Epidermal melanocyte (primary cell): ENCODE results near the gene UBAC2.

Experiments
- DNase-seq: peaks from one replicate; pipeline ENCODE4 v3.0.0; 2011; ENCODE audit warnings: low spot score; ENCODE audit not compliant: insufficient read length

UBAC2 gene

DNA sequence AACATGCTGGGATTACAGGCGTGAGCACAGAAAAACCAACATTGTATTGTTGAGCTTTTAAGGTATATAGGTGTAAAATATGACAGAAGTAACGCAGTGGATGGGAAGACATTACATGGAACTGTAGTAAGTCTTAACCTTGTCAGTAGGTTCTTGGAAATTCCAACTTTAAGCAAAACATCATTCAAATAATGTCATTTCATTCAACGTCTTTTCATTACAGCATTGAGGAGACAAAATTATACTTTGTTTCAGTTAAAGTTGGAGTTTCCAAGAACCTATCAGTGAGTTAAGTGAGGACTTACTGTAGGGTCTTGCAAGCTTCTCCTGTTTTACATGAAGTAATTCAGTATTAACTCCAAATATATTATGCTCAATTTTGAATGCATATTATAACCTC is 133.6 kb downstream of the UBAC2 start:
- DNase-seq = no peak

DNA sequence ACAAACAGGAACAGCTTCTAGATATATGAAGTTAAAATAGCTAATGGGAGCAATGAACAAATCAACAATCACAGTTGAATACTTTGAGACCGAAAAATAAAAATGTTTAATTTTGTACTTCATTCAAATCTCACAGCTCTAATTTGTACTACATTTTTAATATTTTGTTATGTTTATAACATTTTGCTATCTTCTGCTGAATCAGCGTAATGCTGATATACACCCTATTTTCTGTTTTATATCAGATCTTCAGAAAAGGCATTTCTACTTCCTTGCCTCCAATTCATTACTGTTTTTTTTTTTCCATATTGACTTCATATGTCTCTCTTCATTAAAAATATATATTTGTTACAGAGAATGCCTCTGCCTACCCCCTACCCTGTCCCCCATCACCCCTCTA is 134.4 kb downstream of the UBAC2 start:
- DNase-seq = no peak

DNA sequence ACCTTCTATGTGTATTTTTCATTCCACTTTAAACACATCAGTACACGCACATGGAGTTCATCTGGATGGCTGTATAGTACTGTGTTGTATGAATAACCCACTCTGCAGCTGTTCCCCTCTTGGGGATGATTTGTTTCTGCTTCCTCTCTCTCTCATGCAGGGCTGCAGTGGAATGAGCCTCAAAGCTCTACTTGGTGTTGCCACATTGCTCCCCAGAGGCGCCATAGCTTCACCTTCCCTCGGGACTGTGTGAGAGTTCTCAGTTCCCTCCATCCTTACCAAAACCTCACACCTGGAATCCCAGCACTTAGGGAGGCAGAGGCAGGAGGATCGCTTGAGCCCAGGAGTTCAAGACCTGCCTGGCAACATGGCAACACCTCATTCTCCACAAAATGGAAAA is 134.9 kb downstream of the UBAC2 start:
- DNase-seq = no peak

DNA sequence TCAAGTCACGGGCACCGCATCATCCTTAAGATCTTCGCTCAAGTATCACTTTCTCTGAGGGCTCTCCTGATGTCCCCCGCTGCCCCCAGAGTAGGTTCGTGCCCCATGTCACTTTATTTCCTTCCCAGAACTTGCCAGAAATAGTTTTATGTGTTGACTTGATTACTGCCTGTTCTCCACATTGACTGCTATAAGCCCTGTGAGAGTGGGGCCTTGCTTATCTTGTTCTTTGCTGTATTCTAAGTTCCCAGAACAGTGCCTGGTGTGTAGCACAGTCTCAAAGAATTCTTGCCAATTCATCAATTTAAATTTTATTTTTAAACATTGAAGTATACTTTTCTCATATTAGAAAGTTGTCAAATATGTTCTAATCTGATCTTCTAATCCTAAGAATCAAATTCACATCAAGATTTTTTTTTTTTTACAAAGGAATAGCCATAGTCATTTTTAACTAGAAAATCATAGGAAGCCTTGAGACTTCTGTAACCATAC is 138.6 kb downstream of the UBAC2 start:
- DNase-seq = no peak

DNA sequence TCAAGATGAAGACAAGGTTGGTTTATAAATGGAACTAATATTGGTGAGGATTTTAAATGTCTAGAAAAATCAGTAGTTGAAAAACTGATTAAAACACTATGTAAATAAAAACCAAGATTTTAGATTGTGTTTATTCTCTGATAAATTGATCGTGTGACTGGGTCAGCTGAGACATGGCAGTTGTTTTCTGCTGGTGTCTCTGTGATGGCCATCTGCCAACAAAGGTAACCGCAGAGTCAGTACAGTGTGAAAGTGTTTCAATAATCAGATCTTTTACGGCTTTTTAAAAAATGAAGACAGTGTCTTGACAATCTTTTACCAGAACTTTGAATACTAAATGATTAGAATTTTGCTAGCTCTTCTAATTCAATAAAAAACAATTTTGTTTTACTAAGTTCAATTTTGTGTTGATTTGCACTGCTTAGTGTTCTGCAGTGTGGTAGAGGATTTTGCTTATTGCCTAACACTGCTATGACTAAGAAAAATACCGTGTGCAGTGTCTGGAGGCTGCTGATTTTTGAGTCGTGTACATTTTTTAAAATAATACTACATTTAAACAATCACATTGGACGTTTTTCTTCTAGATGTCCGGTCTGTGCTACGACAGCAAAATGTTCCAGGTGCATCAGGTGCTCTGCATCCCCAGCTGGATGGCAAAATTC is 139.2 kb downstream of the UBAC2 start:
- no peak for DNase-seq

DNA sequence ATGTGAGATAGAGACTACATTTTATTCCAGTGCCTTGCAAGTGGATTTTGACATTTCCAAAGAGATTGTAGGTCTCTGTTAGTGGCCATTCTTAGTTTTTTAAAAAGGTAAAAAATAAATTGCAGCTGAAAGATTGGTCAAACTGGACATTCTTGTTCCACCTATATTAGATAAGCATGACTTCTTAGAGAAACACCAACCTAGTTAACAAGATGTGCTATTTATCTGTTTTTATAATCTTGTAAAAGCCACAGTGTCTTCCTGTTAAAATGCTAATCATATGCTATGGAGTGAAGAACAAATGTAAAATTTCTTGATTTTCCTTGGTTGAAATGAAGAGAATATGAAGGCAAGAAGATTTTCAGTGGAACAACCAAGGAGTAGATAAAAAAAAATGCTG is 140.0 kb downstream of the UBAC2 start:
- no peak for DNase-seq

DNA sequence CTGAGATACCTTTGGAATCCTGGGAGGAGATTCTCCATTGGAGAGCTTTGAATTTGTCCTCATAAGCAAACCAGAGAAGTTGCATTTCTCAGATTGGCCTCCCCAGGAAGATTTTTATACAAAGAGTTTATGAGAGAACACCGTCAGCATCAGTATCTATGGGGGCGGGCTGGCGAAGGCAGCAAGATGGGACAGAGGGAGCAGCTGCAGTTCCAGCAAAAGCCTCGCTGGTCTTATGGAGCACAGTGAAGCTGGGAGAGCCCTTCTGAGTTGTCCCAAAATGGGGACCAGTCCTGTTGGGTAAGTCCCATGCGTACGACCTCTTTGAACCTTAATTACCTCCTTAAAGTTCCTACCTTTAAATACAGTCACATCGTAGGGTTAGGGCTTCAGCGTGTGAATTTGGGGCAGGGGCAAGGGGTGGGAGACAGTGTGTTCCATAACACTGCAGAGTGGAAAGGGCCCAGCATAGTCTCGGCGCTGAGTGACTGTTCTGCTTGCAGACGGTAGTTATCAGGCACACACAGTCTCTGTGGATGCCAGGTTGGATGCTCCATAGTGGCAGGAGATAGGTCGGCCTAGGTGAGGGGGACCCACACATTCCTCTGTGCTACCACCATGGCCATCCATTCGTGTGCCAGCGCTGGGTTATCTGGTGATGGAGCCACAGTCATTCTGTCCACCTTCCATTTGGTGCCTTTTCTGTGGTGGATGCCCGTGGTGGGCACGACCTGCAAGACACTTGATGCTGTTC is 141.5 kb downstream of the UBAC2 start:
- no peak for DNase-seq

DNA sequence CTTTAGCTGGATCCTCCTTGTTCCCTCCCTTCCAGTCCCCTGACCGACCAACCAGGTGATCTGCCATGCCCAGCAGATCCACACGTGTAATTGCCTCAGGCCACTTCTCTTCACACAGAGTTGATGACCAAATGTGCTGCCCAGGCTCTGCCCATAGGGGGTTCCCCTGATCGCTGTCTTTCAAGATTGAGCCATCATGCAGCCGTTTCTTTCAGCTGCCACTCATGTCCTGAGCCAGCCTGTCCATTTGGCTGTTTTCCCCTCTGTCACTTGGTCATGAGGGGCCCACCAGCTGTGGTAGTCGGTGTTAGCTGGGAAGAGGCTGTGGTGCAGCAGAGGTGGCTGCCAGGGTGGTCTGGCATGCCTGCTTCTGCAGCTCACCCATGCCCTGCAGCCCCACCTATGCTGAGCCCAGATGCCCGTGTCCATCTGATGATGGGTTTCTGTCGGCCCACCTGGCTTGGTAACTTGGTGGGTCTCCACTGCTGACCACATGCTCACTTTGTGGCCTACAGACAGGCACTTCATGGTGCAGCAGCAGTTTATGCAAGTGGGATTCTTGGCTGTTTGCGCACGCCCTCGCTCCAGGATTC is 142.2 kb downstream of the UBAC2 start:
- no peak for DNase-seq

DNA sequence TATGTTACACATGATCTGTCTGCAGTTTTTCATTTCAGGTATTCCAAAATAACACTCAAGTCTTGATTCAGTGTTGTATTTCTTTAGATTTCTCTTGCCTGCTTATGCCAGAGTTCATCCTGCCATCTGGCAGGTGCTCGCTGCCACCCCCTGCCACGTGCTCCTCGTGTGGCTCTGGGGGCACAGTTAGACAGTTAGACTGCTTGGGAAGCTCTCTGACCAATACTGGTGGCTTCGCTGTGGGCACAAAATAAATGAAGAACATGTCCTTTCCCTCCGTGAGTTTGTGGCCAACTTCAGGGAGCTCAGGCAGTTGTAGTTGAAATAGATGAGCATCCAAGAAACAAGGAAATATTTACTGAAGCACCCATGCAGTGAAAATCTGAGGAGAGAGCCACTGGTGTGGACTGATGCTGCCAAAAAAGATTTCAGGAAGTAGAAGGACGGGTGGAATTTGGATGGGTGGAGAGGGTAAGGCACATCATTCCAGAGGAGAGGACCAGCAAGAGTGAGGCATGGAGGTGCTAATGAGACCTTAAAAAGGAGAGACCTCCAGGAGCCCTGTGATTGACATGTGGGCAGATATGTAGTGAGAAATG is 144.1 kb downstream of the UBAC2 start:
- DNase-seq = no peak

DNA sequence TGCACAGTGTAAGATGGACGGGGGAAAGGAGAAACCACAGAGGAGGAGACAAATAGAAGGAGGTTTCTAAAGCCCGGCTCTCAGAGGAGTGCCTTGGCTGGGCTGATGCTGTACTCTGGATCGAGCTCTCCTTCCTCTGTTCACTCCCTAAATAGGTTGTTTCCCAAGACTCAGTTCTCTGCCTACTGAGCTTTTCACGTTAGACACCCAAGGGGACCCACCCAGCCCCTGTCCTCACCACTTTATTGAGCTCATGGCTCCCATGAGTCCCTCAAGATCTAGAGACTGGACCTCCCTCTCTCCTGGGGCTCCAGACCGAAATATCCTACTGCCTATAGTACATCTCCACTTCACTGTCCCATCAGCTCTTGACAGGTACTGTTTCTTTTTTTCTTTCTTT is 144.7 kb downstream of the UBAC2 start:
- no peak for DNase-seq

DNA sequence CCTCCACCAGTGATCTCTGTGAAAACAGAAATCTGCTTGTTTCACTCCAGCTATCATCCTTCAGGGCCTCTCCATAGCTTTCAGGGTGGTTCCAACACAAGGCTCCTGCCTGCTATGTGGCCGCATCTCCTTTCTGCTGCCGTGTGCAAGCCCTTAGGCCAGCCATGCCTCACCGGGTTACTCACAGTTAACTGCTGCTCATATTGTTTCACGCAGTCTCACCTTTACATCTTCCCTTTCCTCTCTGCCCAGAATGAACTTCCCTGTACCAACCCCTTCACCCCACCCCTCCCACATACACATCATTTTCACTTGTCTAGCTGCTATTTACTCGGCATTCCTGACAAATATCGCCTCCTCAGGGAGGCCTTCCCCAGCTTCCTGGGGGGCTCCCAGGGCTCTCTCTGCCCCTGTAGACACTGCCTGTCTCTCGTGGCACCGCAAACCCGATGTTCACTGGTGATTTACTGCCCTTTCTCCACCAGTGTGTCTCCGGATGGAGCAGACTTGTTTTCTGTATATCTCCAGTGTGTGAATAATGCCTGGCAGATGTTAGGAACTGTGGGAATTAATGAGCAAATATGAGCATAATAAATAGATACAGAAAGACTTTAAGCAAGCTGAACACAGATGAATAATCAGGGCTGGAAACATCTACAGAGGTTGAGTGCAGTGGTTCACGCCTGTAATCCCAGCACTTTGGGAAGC is 145.8 kb downstream of the UBAC2 start:
- no peak for DNase-seq

DNA sequence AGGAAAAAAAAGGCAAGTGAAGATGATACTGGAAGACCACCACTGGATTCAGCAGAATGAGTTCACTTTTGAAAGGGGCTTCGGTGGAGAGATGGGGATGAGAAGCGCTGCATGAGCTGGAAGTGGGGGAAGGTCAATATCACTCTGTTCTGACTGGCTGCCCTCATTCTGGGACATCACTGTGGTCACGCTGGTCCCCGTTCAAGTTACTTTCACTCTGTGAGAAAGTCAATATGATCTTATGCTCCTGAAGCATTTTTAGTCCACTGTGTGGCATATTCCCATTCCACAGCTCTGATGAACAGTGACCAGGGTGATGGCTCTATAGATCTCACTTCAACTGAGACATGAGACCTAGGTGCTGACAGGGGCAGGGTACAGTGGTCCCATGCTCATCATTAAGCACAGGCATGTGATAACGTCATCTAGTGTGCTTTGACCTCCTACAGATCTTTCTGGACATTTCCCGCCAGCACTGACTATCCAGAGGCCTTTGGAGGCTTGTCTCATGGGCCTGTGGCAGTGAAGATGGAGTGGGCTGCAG is 146.8 kb downstream of the UBAC2 start:
- no peak for DNase-seq

DNA sequence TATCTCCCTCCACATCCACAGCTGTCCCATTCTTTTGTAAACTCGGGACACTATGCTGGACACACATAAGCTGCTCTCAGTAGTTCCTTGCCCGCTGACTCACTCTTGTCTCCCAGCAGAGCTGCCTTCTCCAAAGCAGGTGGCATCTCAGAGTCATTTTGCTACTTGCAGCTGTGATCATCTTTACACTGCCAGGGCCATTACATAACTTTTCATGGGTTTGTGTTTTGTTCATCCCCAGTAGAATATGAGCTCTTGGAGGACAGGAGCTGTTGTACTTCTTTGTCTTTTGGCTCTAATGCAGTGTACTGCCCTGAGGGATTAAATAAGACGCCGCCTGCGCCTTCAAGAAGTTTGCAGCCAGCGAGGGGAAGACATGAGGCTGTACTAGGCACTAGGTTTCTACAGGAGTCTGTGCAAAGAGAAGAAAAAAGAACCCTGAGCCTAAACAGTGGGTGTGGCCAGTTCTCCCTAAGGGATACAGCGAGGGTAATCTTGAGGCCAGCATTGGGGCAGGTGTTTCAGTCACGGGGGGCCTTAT is 147.3 kb downstream of the UBAC2 start:
- DNase-seq = no peak

DNA sequence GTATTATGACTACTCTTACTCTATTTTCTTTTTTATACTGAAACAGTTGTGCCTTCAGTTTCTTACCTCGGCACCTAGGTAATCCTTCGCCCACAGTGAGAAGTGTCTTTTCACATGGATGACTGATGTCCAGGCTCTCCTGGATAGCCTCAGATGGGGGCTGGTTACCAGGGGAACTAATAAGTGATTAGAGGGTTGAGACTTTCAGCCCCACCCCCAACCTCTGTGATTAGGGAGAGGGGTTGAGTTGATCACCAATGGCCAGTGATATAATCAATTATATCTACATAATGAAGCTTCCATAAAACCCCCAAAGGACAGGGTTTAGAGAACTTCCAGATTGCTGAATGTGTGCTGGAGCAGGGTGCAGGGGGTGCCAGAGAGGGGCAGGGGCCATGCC is 149.5 kb downstream of the UBAC2 start:
- DNase-seq = no peak

DNA sequence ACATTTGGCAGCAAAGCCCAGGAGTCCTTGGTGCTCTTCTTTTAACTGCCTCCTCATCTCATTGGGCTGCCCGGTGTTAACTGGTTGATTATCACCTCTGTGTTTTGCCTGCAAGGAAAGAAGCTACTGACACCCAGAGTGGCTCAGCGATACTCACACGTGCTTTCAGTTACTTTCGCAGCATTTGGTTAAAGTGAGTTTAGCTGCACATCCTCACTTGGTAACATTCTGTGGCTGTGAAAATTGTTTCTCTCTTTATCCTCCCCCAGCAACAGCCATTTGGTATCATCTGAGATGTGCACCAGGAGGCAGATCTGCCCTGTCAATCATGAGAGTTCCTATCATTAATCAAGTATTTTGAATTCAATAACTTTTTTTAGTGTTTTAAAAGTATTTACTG is 151.1 kb downstream of the UBAC2 start:
- DNase-seq = no peak

DNA sequence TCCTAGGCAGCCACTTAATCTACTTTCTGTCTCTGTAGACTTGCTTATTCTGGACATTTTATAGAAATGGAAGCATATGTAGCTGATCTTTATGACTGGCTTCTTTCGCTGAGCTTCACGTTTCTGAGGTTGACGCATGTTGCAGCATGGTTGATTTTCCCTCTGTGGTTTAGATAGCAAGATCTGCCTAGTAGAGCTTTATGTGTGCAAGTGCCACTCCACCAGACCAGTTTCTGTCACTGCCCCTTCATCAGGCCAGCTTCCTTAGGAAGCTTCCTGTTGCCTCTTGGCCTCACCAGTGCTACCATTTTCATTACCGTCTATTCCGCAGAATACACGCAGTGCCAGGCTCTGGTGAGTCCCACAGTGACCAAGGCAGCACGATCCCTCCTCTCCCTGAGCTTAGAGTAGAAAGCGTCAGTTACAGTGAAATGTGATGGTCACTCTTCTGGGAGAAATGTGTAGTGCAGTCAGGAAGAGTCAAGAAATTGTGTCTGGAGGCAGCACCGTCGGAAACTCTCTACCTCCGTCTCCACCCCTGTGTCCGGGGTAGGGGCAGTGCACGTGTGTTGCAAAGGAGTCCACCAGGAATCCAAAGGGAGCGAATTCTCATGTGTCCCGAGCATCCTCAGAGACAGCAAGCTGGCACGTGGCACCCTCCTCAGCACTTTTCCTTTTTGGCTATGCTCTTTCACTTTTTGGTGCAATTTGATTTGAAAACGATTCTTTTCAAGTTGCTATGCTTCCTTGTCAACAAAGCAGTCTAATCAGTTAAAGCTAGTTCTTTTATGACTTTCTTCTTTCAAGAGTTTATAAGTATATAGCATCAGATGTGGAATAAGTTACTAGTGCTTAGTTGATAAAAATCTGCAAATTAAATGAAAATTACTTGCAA is 151.9 kb downstream of the UBAC2 start:
- no peak for DNase-seq

DNA sequence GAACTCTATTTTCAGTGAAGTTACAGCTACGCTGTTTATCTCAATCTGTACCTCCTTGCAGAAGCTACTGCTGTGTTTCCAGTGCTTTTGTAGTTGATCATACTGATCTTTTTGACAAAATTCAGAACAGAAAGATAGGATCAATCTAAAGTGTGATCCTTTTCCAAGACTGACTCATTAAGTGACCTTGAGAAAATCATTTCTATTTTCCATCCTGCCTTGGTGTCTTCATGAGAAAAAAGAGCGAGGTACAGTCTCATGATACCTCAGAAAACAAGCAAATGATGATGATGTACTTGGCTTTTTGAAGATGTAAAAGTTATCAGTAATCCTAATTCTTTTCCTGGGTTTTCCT is 152.6 kb downstream of the UBAC2 start:
- no peak for DNase-seq

DNA sequence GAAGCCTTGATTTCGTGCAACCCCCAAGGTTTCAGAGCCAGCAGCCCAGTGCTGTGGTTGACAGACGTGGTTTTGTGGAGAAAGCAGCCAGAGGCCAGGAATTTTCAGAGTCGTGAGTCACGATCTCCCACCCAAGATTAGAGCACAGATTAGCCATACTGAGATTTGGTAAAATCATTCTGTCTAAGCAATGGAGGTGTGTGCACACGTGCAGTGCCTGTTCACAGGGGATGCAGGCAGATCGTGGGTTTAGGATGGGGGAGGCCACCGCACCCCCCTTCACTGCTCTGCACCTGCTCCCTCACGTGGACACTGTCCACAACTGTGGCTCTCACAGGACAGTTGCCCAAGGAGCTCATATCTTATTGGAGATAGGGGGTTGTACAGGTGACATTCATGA is 153.2 kb downstream of the UBAC2 start:
- DNase-seq = no peak

DNA sequence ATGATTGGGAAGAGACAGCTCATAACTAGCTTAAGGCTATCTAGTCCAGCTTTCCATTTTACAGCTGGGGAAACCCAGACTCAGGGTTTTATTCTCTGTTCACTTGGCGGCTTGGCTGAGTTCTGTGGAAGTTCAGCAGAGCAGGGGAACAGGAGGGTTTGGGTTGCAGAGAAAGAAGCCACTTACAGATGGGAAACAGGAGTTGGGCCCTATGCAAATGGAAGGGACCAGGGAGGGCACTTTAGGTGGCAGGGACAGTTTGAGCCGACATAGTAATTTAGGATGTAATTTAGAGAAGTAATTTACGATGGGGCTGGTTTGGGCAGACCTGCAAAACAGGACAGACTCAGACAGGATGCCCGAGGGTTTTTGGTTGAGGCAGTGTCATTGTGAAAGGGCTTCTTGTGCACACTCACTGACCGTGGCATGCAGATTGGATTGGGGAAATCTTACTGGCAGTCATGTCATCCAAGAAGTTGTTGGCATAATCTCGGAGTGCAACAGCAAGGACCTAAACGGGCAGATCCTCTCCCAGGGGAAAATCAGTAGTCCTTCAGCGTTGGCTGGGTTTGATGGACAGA is 153.8 kb downstream of the UBAC2 start:
- no peak for DNase-seq
